AG04449 (cell line): ENCODE results near the gene PCYT1A.
A peak's percentile ranks its signal among the peaks of the same experiment; 100 is the strongest.

ENCODE experiments used
- CTCF ChIA-PET: fragments of 350-600 bp; formaldehyde crosslinking; extraction: SDS; loops from one replicate; lab custom pipeline; 2021; ENCODE audit warnings: antibody characterized with exemption; lab: Yijun Ruan, JAX
- POLR2A ChIA-PET: fragments of 400-600, 350-600 bp; formaldehyde crosslinking; extraction: SDS; loops from one replicate; lab custom pipeline; 2020; ENCODE audit warnings: antibody characterized with exemption, inconsistent platforms; lab: Yijun Ruan, JAX
- DNase-seq: peaks from one replicate; pipeline ENCODE4 v3.0.0-alpha.2; 2010; ENCODE audit warnings: low read depth, low spot score
- H3K4me3 ChIP-seq: 2 replicates; pipeline ENCODE4 v1.5.1; 2011; ENCODE audit warnings: low read depth, mild to moderate bottlenecking, control low read depth, low read length
- TF ChIP-seq, protein P1 (sequence below): IDR thresholded peaks from one replicate; pipeline ENCODE4 v1.5.1; 2011; ENCODE audit warnings: mild to moderate bottlenecking, moderate library complexity, low read length, control low read depth, inconsistent platforms; ENCODE audit not compliant: insufficient read depth; ENCODE audit errors: missing control alignments

The PCYT1A gene

DNA sequence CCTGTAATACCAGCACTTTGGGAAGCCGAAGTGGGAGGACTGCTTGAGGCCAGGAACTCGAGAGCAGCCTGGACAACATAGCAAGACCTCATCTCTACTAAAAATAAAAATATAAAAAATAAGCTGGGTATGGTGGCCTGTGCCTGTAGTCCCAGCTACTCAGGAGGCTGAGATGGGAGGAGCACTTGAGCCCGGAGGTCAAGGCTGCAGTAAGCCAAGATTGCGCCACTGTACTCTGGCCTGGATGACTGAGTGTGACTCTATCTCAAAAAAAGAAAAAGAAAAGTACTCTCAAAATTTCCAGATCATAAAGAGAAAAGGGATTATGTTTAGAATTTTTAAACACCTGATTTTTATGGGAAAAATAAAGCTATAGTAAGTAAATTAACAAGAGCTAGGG, 47.1 kb downstream of the PCYT1A start:
- CTCF ChIA-PET, result interaction anchor here (0.6 to 3.3 kb wide), 5 partner anchors 14 to 288 kb away, joined by 3 to 28 read pairs (median 4); no protein-coding TSS in a partner anchor

DNA sequence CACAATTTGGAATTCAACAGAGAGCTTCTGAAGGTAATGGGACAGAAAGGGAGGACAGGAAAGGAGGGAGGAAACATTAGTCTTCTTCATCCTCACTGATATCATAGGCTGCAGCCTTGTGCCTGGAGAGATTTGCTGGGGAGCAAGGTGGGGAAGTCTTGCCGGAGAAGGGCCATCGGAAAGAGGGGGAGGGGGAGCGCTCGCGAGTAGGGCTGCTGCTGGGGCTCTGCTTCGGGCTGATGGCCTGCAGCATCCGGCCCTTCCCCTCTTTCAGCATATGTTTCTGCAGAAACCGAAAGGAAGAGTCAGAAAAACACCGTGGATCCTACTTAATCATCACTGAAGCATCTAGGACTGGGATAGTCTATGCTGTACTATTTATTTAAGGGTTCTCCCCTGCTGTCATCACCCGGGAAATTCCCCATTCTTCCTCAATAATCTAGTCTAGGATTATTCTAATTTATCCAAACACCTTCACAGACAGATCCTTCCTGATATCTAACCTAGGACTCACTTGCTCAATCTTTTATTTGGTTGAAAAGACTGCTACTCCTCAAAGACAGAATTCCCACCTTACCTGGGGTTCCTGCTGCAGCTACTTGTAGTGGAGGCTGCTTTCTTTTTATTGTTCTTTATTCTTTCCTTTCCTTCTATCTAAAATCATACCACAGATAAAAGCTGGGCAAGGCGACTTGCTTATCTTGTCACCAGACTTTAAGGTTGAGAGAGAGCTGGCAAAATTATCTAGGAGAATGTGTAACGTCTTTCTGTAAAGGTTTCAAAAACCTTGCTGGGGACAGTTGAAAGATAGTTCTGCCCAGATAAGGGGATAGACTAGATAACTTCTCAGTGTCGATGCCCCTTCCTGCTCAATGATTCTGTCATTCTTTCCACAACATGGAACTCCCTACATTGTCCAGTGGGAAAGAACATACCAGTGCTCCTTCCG, 48.6 kb downstream of the PCYT1A start:
- POLR2A ChIA-PET, result no interaction called here
- peak; percentile 29 for DNase-seq
- no peak overlapping the region for H3K4me3 ChIP-seq
- CTCF ChIA-PET, result interaction anchor here (1.2 to 2.0 kb wide), 3 partner anchors 17 to 284 kb away, joined by 3 to 6 read pairs (median 5); no protein-coding TSS in a partner anchor
- TF ChIP-seq, protein P1, sequence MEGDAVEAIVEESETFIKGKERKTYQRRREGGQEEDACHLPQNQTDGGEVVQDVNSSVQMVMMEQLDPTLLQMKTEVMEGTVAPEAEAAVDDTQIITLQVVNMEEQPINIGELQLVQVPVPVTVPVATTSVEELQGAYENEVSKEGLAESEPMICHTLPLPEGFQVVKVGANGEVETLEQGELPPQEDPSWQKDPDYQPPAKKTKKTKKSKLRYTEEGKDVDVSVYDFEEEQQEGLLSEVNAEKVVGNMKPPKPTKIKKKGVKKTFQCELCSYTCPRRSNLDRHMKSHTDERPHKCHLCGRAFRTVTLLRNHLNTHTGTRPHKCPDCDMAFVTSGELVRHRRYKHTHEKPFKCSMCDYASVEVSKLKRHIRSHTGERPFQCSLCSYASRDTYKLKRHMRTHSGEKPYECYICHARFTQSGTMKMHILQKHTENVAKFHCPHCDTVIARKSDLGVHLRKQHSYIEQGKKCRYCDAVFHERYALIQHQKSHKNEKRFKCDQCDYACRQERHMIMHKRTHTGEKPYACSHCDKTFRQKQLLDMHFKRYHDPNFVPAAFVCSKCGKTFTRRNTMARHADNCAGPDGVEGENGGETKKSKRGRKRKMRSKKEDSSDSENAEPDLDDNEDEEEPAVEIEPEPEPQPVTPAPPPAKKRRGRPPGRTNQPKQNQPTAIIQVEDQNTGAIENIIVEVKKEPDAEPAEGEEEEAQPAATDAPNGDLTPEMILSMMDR, result no peak

More for the DNA sequence above, 47.1 kb downstream of the PCYT1A start:
- POLR2A ChIA-PET, result no interaction called here
- DNase-seq, result no peak
- TF ChIP-seq, protein P1, result no peak
- H3K4me3 ChIP-seq, result no peak overlapping the region

DNA sequence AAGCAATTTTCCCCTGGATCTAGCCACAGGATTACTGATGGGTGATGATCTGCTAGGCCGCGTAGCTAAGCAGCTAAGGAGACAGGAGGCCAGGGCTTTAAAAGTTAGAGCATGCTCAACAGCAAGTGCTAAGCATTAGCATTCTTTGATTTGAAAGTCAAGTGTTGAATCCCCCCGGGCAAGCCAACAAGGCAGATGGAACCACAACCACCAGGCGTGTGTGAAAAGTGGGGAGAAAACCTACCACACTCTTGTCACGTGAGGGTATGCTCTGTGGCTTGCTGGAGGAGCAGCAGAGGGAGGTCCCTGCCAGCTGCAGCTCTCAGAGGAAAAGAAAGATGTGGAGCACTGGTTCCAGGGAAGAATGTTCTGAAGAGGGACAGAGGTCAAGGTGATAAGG, 50.3 kb downstream of the PCYT1A start:
- DNase-seq, result no peak
- H3K4me3 ChIP-seq, result no peak overlapping the region
- ChIA-PET POLR2A (no interaction called here), CTCF (interaction anchor here (1.2 to 2.0 kb wide), 4 partner anchors 16 to 286 kb away, joined by 3 to 6 read pairs (median 4); no protein-coding TSS in a partner anchor)
- TF ChIP-seq, protein P1, result no peak

DNA sequence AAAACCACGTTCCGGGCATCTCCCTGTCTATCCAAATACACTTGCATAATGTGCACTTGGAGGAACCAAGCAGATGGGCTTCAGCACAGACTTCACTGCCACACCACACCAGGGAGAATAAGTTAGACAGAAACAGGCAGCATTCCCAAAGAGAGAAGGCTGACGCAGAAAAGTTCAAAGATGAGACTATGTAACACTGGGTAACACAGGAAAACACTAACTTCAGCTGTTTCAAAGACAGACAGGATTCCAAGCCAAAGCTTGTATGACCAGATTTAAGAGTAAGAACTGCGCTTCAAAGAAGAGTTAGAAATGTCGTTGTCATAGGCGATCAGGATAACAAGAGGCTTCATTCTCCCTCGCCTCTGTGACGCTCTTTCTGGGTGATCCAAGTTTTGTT, 51.3 kb downstream of the PCYT1A start:
- H3K4me3 ChIP-seq, result no peak overlapping the region
- DNase-seq, result no peak
- ChIA-PET POLR2A (no interaction called here), CTCF (interaction anchor here (1.3 to 1.9 kb wide), 4 partner anchors 17 to 293 kb away, joined by 3 to 11 read pairs (median 7); no protein-coding TSS in a partner anchor)
- TF ChIP-seq, protein P1, result no peak

DNA sequence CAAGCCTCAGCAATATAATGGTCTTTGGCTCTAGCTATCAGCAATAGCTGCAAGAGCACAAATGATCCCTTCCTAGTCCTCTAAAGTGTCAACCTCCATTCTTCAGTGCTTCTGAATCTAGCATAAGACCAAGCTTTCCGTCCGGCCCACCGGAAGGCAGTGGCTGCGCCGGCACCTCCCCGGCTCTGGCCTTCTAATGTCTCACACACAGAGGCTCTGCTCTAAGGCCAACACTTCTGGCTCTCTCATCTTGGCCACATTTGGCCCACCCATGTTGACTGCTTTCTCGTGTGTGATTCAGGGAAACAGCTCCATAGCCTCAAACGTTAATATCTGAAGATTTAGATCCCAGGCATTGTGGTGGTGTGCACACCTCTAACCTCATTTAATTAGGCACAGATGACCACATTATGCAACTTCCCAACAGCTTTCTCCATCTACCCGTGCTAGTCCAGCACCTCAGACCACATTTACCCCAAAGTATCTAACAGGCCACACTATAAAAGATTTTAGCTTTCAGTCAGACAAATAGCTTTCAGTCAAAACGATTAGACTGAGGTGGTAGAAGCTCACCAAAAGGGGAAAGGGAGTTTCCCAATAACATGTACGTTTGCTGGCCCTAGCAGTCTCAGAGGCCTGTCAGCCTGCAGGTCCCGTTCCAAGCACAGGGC, 51.9 kb downstream of the PCYT1A start:
- ChIA-PET CTCF (interaction anchor here (1.1 to 1.9 kb wide), 5 partner anchors 17 to 293 kb away, joined by 3 to 11 read pairs (median 4); no protein-coding TSS in a partner anchor), POLR2A (no interaction called here)
- DNase-seq, result no peak
- no peak overlapping the region for H3K4me3 ChIP-seq
- TF ChIP-seq, protein P1, result no peak

DNA sequence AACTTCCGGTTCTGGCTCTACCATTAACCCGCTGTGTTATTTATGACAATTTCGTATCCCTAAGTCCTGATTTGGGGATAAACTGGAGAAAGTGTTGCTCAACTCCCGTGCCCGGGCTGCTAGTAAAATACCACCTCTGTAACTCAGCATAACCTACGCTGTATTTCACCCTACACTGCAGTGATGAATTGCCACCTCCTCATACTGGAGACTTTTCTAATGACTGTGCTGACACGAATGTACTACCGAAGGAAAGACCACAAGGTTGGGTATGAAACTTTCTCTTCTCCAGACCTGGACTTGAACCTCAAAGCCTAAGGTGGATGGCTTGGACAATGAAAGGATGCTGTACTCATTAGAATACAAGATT, 54.7 kb downstream of the PCYT1A start:
- CTCF ChIA-PET, result interaction anchor here (1.1 kb wide), 1 partner anchor 21 kb away, joined by 3 read pairs; no protein-coding TSS in a partner anchor
- DNase-seq, result no peak
- POLR2A ChIA-PET, result no interaction called here
- TF ChIP-seq, protein P1, result no peak
- H3K4me3 ChIP-seq, result no peak overlapping the region
